Measurements from ENCODE around the gene GLYR1. TPM values are rescaled to one million over a fixed set of nuclear protein-coding genes. Genes with fewer than 3 reads are reported as not detected.
A peak's percentile ranks its signal among the peaks of the same experiment; 100 is the strongest.

GLYR1 gene
- total RNA-seq, 4 donors from 2014 or later, result 31.9 to 47.9 (median 45.8) TPM

GRCh38 chr16:4870138-4870671 lies 23.1 kb upstream of the GLYR1 start:
- no peaks in the 10 kb centered on the region for H3K9me3 ChIP-seq
- intact Hi-C loops (cut with DNase I), result no loop called here
- 69 to 83% methylated on average over 18 to 21 of the region's 21 CpGs for WGBS, 2 donors
- no peaks in the 10 kb centered on the region for H3K27me3 ChIP-seq
- no peak for DNase-seq
- H3K36me3 ChIP-seq, result peaks cover 24 to 79% (median 36%) of the 10 kb centered on the region in 3 donors
- H3K4me3 ChIP-seq, result no peak overlapping the region
- H3K4me1 ChIP-seq, result peaks cover 0 to 40% (median 0%) of the 10 kb centered on the region in 3 donors
- H3K27ac ChIP-seq, result peak overlapping the region in 1 of 4 donors; percentile 6
- no peak for TF ChIP-seq CTCF (IDR thresholded peaks at IDR 0.05)
- no peak for TF ChIP-seq POLR2A (IDR thresholded peaks at IDR 0.05)

GRCh38 chr16:4869147-4869805 lies 22.2 kb upstream of the GLYR1 start:
- Histone ChIP-seq H3K27me3 (no peaks in the 10 kb centered on the region), H3K36me3 (peaks cover 16 to 75% (median 27%) of the 10 kb centered on the region in 3 donors), H3K4me1 (peaks cover 0 to 40% (median 0%) of the 10 kb centered on the region in 3 donors), H3K4me3 (no peak overlapping the region), H3K27ac (peak overlapping the region in 1 of 4 donors; percentile 6), H3K9me3 (no peaks in the 10 kb centered on the region)
- DNase-seq, result no peak
- WGBS, 2 donors, result 62 to 69% methylated on average over 13 of the region's 13 CpGs
- TF ChIP-seq POLR2A (IDR thresholded peaks at IDR 0.05), result no peak
- no peak for TF ChIP-seq CTCF (IDR thresholded peaks at IDR 0.05)
- intact Hi-C loops (cut with DNase I), result no loop called here

- Histone ChIP-seq H3K36me3 (peaks cover 9 to 74% (median 24%) of the 10 kb centered on the region in 3 donors), H3K4me1 (peaks cover 0 to 40% (median 0%) of the 10 kb centered on the region in 3 donors), H3K27me3 (no peaks in the 10 kb centered on the region), H3K9me3 (no peaks in the 10 kb centered on the region), H3K4me3 (no peak overlapping the region), H3K27ac (no peak overlapping the region)
- intact Hi-C loops (cut with DNase I), result no loop called here
- WGBS, 2 donors, result 86 to 97% methylated on average over 7 of the region's 7 CpGs
- no peak for TF ChIP-seq CTCF (IDR thresholded peaks at IDR 0.05)
- TF ChIP-seq POLR2A (IDR thresholded peaks at IDR 0.05), result no peak
- DNase-seq, result no peak
Measured at GRCh38 chr16:4868535-4868934, 21.4 kb upstream of the GLYR1 start.

- Histone ChIP-seq H3K9me3 (no peaks in the 10 kb centered on the region), H3K4me3 (no peak overlapping the region), H3K36me3 (peaks cover 6 to 74% (median 24%) of the 10 kb centered on the region in 3 donors), H3K27me3 (no peaks in the 10 kb centered on the region), H3K4me1 (peaks cover 0 to 40% (median 0%) of the 10 kb centered on the region in 3 donors), H3K27ac (no peak overlapping the region)
- intact Hi-C loops (cut with DNase I), result no loop called here
- TF ChIP-seq CTCF (IDR thresholded peaks at IDR 0.05), result no peak
- TF ChIP-seq POLR2A (IDR thresholded peaks at IDR 0.05), result no peak
- no peak for DNase-seq
- WGBS, 2 donors, result 99 to 100% methylated on average over 2 to 5 of the region's 5 CpGs
Measured at GRCh38 chr16:4868026-4868425, 20.9 kb upstream of the GLYR1 start.

GRCh38 chr16:4866586-4866985 lies 19.5 kb upstream of the GLYR1 start:
- no peak for DNase-seq
- intact Hi-C loops (cut with DNase I), result no loop called here
- Histone ChIP-seq H3K27ac (no peak overlapping the region), H3K27me3 (no peaks in the 10 kb centered on the region), H3K9me3 (no peaks in the 10 kb centered on the region), H3K4me3 (no peak overlapping the region), H3K36me3 (peaks cover under 1 to 74% (median 16%) of the 10 kb centered on the region in 3 donors), H3K4me1 (peaks cover 0 to 40% (median 0%) of the 10 kb centered on the region in 3 donors)
- TF ChIP-seq CTCF (IDR thresholded peaks at IDR 0.05) (no peak), POLR2A (IDR thresholded peaks at IDR 0.05) (no peak)
- WGBS, 2 donors, result 95 to 96% methylated on average over 9 to 12 of the region's 12 CpGs
